ENCODE results near the gene KISS1R.

GRCh38 chr19:885536-886224 lies 31.5 kb upstream of the KISS1R start:
- TF ChIP-seq, protein P1, sequence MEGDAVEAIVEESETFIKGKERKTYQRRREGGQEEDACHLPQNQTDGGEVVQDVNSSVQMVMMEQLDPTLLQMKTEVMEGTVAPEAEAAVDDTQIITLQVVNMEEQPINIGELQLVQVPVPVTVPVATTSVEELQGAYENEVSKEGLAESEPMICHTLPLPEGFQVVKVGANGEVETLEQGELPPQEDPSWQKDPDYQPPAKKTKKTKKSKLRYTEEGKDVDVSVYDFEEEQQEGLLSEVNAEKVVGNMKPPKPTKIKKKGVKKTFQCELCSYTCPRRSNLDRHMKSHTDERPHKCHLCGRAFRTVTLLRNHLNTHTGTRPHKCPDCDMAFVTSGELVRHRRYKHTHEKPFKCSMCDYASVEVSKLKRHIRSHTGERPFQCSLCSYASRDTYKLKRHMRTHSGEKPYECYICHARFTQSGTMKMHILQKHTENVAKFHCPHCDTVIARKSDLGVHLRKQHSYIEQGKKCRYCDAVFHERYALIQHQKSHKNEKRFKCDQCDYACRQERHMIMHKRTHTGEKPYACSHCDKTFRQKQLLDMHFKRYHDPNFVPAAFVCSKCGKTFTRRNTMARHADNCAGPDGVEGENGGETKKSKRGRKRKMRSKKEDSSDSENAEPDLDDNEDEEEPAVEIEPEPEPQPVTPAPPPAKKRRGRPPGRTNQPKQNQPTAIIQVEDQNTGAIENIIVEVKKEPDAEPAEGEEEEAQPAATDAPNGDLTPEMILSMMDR (IDR thresholded peaks at IDR 0.05) = no peak
- TF ChIP-seq POLR2AphosphoS5 (IDR thresholded peaks at IDR 0.05) = no peak
- TF ChIP-seq POLR2A (IDR thresholded peaks at IDR 0.05) = no peak
- TF ChIP-seq EP300 (IDR thresholded peaks at IDR 0.05) = no peak

All from suprapubic skin (tissue), 4 donors.